HG03354 (cell line): Measurements from ENCODE around the gene DIS3L2.
"Not testable (repeated sequence)": the region's sequence is repeated elsewhere in the genome, so short reads cannot be mapped to it uniquely, and the experiment has no call there.

Experiments used
- ATAC-seq: cut with Tn5 transposase; IDR thresholded peaks from one replicate; pipeline ENCODE4 v1.9.1; 2021; ENCODE audit warnings: mild to moderate bottlenecking; ENCODE audit not compliant: unreplicated experiment, poor library complexity, severe bottlenecking

The DIS3L2 gene

GRCh38 chr2:231998046-231998445, 36.5 kb downstream of the DIS3L2 start:
- no peak for ATAC-seq

- no peak for ATAC-seq
Observed at GRCh38 chr2:232000439-232000838, 38.9 kb downstream of the DIS3L2 start.

- no peak for ATAC-seq
Observed at GRCh38 chr2:232001073-232001472, 39.6 kb downstream of the DIS3L2 start.

- no peak for ATAC-seq
Observed at GRCh38 chr2:232006253-232006652, 44.7 kb downstream of the DIS3L2 start.

GRCh38 chr2:232008907-232009638, 47.6 kb downstream of the DIS3L2 start:
- no peak for ATAC-seq

- ATAC-seq = no peak
Observed at GRCh38 chr2:232009639-232010274, 48.2 kb downstream of the DIS3L2 start.

- no peak for ATAC-seq
Observed at GRCh38 chr2:232013701-232014353, 52.3 kb downstream of the DIS3L2 start.

- ATAC-seq = no peak
Observed at GRCh38 chr2:232014681-232015080, 53.2 kb downstream of the DIS3L2 start.

- ATAC-seq = no peak
Observed at GRCh38 chr2:232018181-232018580, 56.7 kb downstream of the DIS3L2 start.

- ATAC-seq = no peak
Observed at GRCh38 chr2:232022718-232023117, 61.2 kb downstream of the DIS3L2 start.

- no peak for ATAC-seq
Observed at GRCh38 chr2:232023426-232023825, 61.9 kb downstream of the DIS3L2 start.

- ATAC-seq = no peak
Observed at GRCh38 chr2:232024457-232024856, 62.9 kb downstream of the DIS3L2 start.

- ATAC-seq = peak; percentile 99
Observed at GRCh38 chr2:232026910-232027309, 65.4 kb downstream of the DIS3L2 start.

GRCh38 chr2:232027530-232027929, 66.0 kb downstream of the DIS3L2 start:
- no peak for ATAC-seq

- ATAC-seq = no peak
Observed at GRCh38 chr2:232028071-232028470, 66.6 kb downstream of the DIS3L2 start.

- no peak for ATAC-seq
Observed at GRCh38 chr2:232028631-232029030, 67.1 kb downstream of the DIS3L2 start.

- ATAC-seq = no peak
Observed at GRCh38 chr2:232029346-232029745, 67.8 kb downstream of the DIS3L2 start.

GRCh38 chr2:232030229-232030628, 68.7 kb downstream of the DIS3L2 start:
- no peak for ATAC-seq

- not testable (repeated sequence) for ATAC-seq
Observed at GRCh38 chr2:232035292-232035691, 73.8 kb downstream of the DIS3L2 start.

GRCh38 chr2:232036876-232037275, 75.4 kb downstream of the DIS3L2 start:
- ATAC-seq = not testable (repeated sequence)
